ENCODE results near the gene MRI1.

- TF ChIP-seq CTCF (IDR thresholded peaks at IDR 0.05; ENCODE audit: insufficient read depth, low read length, poor library complexity, severe bottlenecking) (no peak), EZH2phosphoT487 (conservative IDR thresholded peaks at IDR 0.05; ENCODE audit: low read length) (no peak)
Observed at GRCh38 chr19:13742756-13743155, 21.6 kb upstream of the MRI1 start.
